ENCODE results near the gene ZBP1.

The ZBP1 gene

GRCh38 chr20:57614490-57615444 is 5.5 kb downstream of the ZBP1 start:
- TF ChIP-seq, protein P1, sequence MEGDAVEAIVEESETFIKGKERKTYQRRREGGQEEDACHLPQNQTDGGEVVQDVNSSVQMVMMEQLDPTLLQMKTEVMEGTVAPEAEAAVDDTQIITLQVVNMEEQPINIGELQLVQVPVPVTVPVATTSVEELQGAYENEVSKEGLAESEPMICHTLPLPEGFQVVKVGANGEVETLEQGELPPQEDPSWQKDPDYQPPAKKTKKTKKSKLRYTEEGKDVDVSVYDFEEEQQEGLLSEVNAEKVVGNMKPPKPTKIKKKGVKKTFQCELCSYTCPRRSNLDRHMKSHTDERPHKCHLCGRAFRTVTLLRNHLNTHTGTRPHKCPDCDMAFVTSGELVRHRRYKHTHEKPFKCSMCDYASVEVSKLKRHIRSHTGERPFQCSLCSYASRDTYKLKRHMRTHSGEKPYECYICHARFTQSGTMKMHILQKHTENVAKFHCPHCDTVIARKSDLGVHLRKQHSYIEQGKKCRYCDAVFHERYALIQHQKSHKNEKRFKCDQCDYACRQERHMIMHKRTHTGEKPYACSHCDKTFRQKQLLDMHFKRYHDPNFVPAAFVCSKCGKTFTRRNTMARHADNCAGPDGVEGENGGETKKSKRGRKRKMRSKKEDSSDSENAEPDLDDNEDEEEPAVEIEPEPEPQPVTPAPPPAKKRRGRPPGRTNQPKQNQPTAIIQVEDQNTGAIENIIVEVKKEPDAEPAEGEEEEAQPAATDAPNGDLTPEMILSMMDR (IDR thresholded peaks at IDR 0.05; ENCODE audit: insufficient read depth, missing control alignments) = no peak
- no peak for FAIRE-seq

GRCh38 chr20:57613481-57613921 is 6.7 kb downstream of the ZBP1 start:
- TF ChIP-seq, protein P1 (IDR thresholded peaks at IDR 0.05; ENCODE audit: insufficient read depth, missing control alignments) = no peak
- DNase-seq (ENCODE audit: insufficient read length, low spot score) (no peak), FAIRE-seq (no peak)

More at GRCh38 chr20:57614490-57615444, 5.5 kb downstream of the ZBP1 start:
- DNase-seq (ENCODE audit: insufficient read length, low spot score) = no peak

DNA sequence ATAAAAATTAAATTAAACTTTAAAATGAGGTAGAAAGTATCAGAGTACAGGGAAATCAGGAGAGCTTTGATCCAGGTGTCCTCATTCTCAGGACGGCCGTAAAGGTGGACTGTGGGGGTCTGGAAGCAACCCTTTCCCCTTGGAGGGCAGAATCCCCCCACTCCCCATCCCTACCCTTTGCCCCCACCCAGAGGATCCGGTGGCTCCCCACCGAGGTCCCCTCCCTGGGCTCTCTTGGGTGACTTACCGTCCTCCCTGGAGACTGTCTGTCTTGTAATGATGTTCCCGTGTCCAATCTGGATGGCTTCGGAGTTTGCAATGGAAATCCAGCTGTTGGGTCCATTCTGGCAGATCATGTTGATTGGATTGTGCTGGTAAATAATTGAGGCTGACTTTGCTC is 7.3 kb downstream of the ZBP1 start:
- no peak for DNase-seq (ENCODE audit: insufficient read length, low spot score)
- TF ChIP-seq, protein P1 (IDR thresholded peaks at IDR 0.05; ENCODE audit: insufficient read depth, missing control alignments) = no peak

DNA sequence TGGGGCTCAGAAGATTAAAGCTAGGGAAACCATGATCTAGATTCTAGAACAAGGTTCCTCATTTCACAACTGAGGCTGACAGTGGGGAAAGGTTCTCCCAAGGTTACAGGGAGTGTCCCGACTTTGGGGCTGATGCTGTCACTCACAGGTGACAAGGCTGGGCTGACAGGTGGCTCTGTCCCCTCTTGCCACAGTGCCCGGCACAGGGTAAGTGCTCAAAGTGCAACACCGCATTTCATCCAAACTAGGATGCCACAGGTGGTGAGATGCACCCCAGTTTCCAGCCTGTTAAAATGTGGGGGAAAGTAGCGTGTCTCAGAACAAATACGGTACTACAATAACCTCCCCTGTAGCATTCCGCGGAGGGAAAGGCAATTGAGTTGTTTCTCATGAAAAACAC is 7.8 kb downstream of the ZBP1 start:
- FAIRE-seq (no peak), DNase-seq (ENCODE audit: insufficient read length, low spot score) (no peak)
- TF ChIP-seq, protein P1 (IDR thresholded peaks at IDR 0.05; ENCODE audit: insufficient read depth, missing control alignments) = no peak

More for the DNA sequence above, 7.3 kb downstream of the ZBP1 start:
- FAIRE-seq = no peak

GRCh38 chr20:57611586-57612311 is 8.5 kb downstream of the ZBP1 start:
- FAIRE-seq = no peak
- TF ChIP-seq, protein P1 (IDR thresholded peaks at IDR 0.05; ENCODE audit: insufficient read depth, missing control alignments) = no peak
- no peak for DNase-seq (ENCODE audit: insufficient read length, low spot score)

DNA sequence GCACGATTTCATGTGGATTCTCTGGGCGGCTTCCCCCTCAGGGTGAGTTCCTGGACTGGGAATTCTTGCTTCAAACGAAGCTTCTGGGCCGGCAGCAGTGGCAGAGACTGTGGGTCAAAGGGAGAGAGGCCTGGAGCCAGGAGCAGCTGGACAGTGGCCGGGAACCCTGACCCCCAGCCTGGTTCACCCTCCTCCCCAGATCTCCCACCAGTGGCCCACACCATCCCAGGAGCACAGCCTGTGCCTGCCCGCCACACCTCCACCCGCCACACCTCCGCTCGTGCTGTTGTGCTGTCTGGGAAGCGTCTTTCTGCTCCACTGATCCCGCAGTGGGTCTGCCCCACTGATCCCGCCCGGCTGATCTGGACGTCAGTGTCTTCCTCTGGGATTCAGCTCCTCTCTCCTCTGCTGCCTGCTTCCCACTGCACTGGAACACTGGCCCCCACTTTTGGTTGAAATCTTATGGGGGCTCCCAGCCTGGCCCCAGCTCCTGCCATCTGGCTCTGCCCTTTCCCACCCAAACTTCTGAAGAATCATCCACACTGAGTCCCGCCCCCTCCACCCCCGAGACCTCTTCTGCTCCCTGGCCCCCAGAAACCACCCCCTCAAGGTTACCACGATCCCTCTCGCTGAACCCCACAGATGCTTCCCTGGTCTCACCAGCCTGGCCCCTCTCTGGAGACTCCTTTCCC is 9.8 kb downstream of the ZBP1 start:
- DNase-seq (ENCODE audit: insufficient read length, low spot score) (no peak), FAIRE-seq (no peak)
- TF ChIP-seq, protein P1 (IDR thresholded peaks at IDR 0.05; ENCODE audit: insufficient read depth, missing control alignments) = no peak

Data from D721Med (cell line).